GM12801 (cell line): ENCODE measurements around the gene KIZ.

ENCODE experiments used
- CTCF ChIP-seq: IDR thresholded peaks from one replicate; pipeline ENCODE4 v1.5.1; 2011; ENCODE audit warnings: control low read depth; ENCODE audit not compliant: insufficient read length; ENCODE audit errors: extremely low read depth

Gene KIZ

GRCh38 chr20:21125849-21126580, at the start of gene KIZ:
Gene KIZ (plus strand): TSS chr20:21126082. CDS start chr20:21126116, 34 bp downstream.
- TF ChIP-seq CTCF, result no peak

- TF ChIP-seq CTCF, result no peak
These were observed 48.0 kb upstream of the KIZ start for GRCh38 chr20:21077809-21078345.

GRCh38 chr20:21082584-21082983, 43.3 kb upstream of the KIZ start:
- no peak for TF ChIP-seq CTCF

GRCh38 chr20:21083825-21084325, 42.0 kb upstream of the KIZ start:
- TF ChIP-seq CTCF, result no peak

GRCh38 chr20:21087862-21088540, 37.9 kb upstream of the KIZ start:
- TF ChIP-seq CTCF, result no peak

- no peak for TF ChIP-seq CTCF
These were observed 36.5 kb upstream of the KIZ start for GRCh38 chr20:21089391-21089790.

- no peak for TF ChIP-seq CTCF
These were observed 35.7 kb upstream of the KIZ start for GRCh38 chr20:21090111-21090618.
